ENCODE results near the gene MMAB.

Gene MMAB

DNA sequence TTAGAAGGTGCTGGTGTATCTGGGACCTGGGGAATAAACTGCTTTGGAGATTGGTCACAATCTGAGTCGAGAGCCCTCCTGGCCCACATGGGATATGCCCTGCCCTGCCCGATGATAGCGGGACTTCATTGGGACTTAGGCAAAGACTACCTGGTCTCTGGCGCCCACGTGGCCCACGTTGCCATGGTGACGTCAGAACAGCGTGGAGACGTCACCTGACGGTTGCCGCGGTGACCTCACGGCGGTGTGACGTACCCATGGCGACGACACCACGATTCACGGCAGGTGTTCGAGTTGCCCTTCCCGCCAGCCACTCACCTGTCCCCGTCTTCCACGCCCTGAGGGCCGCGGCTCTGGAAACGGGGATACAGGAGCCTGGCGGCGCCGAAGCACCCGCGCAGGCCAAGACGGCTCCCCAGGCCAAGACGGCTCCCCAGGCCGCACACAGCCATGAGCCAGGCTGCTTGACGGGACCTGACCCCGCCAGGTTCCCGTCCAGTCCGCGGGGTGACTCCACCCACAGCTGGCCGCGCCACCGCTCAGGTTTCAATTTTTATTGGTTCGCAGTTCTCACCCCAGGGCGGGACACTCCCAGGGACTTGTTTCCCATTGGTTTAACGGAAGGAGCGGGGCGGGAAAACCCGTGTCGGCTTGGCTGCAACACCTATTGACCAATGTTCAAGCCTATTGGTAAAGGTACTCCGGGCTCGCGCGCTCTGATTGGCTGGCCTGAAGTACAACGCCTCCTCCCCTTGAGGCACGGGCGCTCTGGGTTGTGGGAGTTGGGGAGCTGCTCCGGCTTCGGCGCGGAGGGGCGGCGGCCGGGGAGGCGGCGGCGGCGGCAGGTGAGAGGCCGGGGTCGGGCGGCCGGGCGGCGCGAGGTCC is at the start of gene MMAB, which contains the start of gene MVK:
Gene MMAB (minus strand): TSS at position 476 of the 885 bp plus-strand sequence. CDS start 24 bp downstream, at position 452.
Gene MVK (plus strand): TSS at position 766 of the 885 bp plus-strand sequence. CDS start 1,029 bp downstream, outside the sequence.
- peak within 1 kb of the TSS; percentile 92 to 99 (median 95) for H3K4me3 Mint-ChIP-seq
- TF ChIP-seq, protein P1, sequence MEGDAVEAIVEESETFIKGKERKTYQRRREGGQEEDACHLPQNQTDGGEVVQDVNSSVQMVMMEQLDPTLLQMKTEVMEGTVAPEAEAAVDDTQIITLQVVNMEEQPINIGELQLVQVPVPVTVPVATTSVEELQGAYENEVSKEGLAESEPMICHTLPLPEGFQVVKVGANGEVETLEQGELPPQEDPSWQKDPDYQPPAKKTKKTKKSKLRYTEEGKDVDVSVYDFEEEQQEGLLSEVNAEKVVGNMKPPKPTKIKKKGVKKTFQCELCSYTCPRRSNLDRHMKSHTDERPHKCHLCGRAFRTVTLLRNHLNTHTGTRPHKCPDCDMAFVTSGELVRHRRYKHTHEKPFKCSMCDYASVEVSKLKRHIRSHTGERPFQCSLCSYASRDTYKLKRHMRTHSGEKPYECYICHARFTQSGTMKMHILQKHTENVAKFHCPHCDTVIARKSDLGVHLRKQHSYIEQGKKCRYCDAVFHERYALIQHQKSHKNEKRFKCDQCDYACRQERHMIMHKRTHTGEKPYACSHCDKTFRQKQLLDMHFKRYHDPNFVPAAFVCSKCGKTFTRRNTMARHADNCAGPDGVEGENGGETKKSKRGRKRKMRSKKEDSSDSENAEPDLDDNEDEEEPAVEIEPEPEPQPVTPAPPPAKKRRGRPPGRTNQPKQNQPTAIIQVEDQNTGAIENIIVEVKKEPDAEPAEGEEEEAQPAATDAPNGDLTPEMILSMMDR (IDR thresholded peaks at IDR 0.05; ENCODE audit: unreplicated experiment in 3 of 3): no peak
- H3K4me1 Mint-ChIP-seq: peaks cover 25% of the 10 kb centered on the region
- H3K9me3 Mint-ChIP-seq: no peaks in the 10 kb centered on the region
- peak within 1 kb of the TSS; percentile 74 to 95 (median 90) for H3K27ac Mint-ChIP-seq
- H3K27me3 Mint-ChIP-seq (ENCODE audit: low read depth): no peaks in the 10 kb centered on the region
- H3K36me3 Mint-ChIP-seq (ENCODE audit: low read depth): peaks cover 26% of the 10 kb centered on the region

DNA sequence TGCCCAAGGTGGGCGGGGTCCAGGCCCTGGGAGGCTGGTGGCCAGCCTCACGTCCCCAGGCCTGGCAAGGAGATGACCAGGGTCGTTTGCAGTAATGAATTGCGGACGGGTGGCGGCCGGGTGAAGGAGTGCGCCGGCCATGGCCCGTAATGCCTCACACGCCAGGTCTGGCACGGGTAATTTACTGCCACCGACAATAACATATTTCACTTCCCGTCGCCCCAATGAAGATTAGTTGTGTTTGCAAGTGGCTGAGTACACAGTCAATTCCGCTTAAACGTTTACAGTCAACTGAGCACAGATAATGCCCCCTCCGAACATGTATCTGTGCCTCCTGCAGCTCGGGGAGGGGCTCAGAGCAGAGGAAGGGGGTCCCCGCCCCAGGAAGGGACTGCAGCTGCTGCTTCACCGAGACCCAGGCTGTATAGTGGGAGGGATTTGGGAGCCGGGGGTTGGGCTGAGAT is 48.6 kb upstream of the MMAB start:
- H3K36me3 Mint-ChIP-seq (ENCODE audit: low read depth): no peaks in the 10 kb centered on the region
- H3K9me3 Mint-ChIP-seq: no peaks in the 10 kb centered on the region
- H3K27ac Mint-ChIP-seq: no peak overlapping the region
- H3K27me3 Mint-ChIP-seq (ENCODE audit: low read depth): peaks cover 52% of the 10 kb centered on the region
- TF ChIP-seq, protein P1 (IDR thresholded peaks at IDR 0.05; ENCODE audit: unreplicated experiment in 3 of 3): no peak
- H3K4me3 Mint-ChIP-seq: peak overlapping the region in 2 of 3 experiments; percentile 20 to 26
- peaks cover 14% of the 10 kb centered on the region for H3K4me1 Mint-ChIP-seq

DNA sequence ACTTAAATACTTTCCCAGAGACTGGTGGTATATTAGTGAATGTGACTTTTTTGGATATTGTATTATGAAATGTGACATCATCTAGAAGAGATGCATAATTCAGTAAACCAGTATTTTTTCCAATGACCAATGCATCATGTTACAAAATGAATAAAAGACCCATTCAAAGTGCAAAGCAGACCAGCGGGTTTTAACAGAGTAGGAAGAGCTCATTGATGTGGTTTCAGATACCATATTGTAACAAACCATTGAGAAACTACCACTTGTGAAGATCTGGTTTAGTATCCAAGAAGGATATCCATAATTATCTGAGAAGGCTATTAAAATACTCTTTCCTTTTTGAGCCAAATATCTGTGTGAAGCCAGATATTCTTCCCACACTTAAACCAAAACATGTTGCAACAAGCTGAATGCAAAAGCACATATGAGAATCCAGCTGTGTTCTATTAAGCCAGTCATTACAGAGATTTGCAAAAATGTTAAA is 47.9 kb upstream of the MMAB start:
- Mint-ChIP-seq H3K4me1 (peaks cover 14% of the 10 kb centered on the region), H3K4me3 (no peak overlapping the region), H3K36me3 (ENCODE audit: low read depth) (no peaks in the 10 kb centered on the region), H3K27ac (no peak overlapping the region), H3K9me3 (no peaks in the 10 kb centered on the region), H3K27me3 (ENCODE audit: low read depth) (peaks cover 51% of the 10 kb centered on the region)
- TF ChIP-seq, protein P1 (IDR thresholded peaks at IDR 0.05; ENCODE audit: unreplicated experiment in 3 of 3): no peak

DNA sequence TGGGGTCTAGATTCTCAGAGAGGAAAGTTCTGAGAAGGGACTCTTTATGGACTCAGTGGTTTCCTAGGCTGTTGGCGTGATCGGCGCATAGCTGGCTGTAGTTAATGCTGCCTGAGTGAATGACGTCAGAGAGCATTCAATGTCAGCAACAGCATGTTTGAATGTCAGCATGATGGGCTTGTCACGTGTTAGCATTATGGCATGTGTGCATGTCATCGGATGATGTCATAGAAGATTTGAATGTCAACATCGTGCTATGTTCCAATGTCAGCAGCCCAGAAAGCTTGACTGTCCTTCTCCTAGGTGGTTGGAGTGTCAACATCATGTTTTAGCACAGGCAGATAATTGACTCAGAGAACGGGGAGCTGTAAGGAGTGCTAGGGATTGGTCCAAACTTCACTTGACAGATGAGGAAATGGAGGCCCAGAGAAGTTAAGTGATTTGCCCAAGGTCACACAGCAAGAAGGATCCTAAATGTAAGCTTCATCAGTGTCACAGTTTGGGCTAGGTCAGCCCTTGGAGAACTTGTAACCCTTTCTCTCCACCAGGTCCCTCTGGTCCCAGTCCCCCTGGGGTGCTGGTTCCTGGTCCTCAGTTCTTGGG is 45.8 kb upstream of the MMAB start:
- Mint-ChIP-seq H3K4me1 (peaks cover 14% of the 10 kb centered on the region), H3K27me3 (ENCODE audit: low read depth) (peaks cover 62% of the 10 kb centered on the region), H3K36me3 (ENCODE audit: low read depth) (no peaks in the 10 kb centered on the region), H3K9me3 (no peaks in the 10 kb centered on the region), H3K27ac (no peak overlapping the region), H3K4me3 (no peak overlapping the region)
- TF ChIP-seq, protein P1 (IDR thresholded peaks at IDR 0.05; ENCODE audit: unreplicated experiment in 3 of 3): no peak

DNA sequence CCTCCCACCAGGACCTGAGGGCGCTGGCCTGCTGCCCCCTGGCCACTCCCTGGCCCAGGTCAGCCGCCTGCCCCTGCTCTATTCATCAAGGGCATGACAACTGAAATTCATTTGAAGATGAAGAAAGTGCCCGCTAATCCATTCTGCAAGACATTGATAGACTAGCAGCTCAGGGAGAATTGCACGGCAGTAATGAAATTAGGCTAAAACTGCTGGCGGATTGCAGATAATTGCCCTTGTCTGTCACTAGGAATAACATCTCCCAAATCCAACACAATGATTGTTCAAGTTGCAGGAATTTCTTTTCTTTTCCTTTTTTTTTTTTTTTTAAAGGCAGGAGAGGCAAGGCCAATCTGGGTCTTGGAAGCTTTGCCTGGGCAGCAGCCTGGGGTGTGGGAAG is 44.8 kb upstream of the MMAB start:
- TF ChIP-seq, protein P1 (IDR thresholded peaks at IDR 0.05; ENCODE audit: unreplicated experiment in 3 of 3): no peak
- Mint-ChIP-seq H3K27ac (no peak overlapping the region), H3K4me3 (no peak overlapping the region), H3K9me3 (no peaks in the 10 kb centered on the region), H3K27me3 (ENCODE audit: low read depth) (peaks cover 69% of the 10 kb centered on the region), H3K4me1 (peaks cover 14% of the 10 kb centered on the region), H3K36me3 (ENCODE audit: low read depth) (no peaks in the 10 kb centered on the region)

Measured in nephron (organoid).